CMK (cell line): ENCODE results near the gene AGRN.
"Not testable (repeated sequence)": the region's sequence is repeated elsewhere in the genome, so short reads cannot be mapped to it uniquely, and the experiment has no call there.

Experiments used
- DNase-seq: peaks from one replicate; pipeline ENCODE4 v3.0.0-alpha.2; 2010; ENCODE audit warnings: low read depth

Gene AGRN

DNA sequence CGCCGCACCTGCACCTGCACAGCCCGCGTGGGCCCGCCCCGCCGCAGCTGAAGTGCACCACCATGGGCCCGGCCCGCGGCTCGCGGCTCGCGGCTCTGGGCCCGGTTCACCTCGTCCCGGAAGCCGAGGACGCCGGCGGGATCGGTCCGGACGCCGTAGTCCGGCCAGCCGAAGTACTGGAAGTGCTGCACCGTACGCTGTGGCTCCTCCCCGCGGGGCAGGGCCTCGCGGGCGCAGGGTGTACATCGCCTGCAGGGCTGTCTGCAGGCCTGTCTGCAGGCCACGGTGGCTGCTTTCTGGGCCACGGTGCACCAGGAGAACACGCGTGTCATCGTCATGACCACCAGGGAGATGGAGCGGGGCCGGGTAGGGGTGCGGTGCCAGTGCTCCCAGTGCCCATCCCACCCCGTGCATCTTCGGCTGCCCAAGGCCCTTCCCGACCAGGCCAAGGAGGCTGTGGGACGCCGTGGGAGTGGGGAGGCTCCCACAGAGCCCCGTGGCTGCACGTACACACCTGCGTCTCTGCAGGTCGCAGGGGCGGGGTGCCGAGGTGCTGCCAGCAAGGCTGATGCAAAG, 47.5 kb downstream of the AGRN start:
- DNase-seq: no peak

DNA sequence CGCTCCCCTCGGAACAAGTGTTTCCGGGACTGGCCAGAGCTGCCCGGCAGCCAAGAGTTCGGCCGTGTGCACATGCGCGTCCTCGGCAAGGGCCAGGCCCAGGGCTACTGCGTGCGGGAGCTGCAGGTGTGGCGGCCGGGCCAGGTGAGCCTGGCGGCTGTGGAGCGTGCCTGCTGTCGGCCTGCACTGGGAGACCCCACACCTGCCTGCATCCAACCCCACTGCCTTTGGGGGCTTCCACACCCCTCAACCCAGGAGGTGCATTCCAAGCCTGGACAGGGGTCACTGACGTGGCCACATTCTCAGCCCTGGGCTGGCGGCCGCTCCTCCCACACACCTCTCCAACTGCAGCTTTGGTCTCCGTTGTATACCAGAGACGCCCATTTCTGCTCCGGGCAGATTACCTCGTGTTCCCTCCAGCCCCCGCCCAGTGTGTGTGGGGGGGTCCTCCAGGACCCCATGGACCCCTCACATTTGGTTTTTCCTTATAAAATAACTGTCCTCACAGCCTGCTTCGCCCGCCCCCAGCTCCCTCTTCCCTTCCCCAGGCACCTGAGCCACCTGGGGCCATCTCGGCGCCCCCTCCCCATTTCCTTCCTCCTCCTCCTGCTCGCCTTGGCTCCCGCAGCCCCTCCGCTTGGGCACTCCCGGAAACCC, 48.1 kb downstream of the AGRN start:
- DNase-seq: no peak

DNA sequence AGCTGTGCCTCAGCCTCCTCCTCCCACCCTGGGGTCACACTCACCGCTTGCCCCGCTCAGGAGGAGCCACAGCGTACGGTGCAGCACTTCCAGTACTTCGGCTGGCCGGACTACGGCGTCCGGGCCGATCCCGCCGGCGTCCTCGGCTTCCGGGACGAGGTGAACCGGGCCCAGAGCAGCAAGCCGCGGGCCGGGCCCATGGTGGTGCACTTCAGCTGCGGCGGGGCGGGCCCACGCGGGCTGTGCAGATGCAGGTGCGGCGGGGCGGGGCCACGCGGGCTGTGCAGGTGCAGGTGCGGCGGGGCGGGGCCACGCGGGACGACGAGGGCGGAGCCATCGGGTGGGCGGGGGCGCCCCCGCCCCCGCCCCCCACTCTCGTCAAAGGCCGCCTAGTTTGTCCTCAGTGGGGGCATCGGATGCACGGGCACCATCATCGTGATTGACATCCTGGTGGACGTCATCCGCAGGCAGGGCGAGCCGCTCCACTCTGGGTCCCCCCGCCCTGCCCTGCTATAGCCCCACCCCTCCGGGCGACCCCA, 48.7 kb downstream of the AGRN start:
- no peak for DNase-seq

DNA sequence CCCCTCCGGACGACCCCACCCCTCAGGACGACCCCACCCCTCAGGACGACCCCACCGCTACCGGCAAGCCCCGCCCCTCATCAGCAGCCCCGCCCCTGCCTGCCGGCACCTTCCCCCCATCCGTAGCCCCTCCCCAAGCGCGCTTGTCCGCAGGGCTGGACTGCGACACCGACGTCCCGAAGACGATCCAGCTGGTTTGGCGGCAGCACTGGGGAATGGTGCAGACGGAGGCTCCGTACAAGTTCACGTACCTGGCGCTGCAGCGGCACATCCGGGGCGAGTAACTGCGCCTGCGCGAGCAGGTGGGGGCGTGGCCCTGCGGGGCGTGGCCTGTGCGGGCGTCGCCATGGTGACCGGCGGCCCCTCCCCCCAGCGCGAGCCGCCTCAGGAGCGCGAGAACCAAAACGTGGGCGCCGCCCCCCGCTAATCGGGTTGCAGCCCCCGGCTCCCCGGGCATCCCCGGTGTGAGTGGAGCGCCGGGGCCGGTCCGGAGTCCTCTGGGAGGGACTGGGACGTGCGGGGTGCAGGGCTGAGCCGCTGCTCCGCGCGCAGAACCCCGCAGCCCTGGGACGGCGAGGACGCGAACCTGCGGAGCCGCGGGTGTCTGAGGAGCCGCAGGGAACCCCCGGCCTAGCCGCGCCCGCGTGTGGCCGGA, 49.3 kb downstream of the AGRN start:
- peak; percentile 66 for DNase-seq

DNA sequence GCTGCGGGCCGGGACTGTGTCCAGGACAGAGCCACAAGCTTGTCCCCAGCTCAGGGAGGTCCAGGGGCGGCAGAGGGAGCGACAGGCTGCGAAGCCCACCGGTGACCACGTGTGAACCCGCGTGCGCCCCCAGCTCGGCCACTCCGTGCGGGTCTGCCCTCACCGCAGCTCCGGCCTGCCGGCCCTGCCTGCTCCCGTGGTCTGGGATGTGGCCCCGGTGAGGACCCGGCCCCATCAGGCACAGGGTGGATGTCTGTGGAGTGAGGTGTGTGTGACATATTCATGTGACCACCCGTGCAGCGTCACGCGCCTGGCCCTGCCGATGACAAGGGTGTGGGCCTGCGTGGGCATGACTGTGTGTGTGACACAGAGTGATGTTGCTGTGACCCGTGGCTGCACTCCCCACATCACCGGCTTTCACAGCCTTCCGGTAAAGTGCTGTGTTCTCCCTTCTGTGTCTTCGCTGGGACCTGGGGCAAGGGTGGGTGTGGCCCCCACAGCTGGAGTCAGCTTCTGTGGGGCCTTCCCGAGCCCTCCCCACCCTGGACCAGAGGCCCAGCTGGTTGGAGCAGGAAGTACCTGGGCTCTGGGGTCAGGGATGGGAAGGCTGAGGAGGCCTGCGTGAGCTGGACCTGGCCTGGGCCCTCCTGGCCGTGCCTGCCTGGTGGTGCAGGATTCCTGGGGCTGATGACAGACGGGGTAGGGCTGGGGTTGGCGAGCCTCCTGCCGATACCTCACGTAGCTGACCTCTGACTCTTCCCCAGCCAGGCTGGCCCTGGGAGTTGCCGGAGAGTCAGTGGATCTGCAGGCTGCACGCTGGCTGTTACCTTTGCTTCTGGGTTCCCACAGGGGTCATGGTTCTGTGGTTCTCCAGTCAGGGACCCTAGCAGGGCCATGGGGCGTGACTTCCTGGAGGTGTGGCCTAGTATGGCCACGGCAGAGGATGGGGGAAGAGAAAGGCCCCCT, 50.1 kb downstream of the AGRN start:
- no peak for DNase-seq

DNA sequence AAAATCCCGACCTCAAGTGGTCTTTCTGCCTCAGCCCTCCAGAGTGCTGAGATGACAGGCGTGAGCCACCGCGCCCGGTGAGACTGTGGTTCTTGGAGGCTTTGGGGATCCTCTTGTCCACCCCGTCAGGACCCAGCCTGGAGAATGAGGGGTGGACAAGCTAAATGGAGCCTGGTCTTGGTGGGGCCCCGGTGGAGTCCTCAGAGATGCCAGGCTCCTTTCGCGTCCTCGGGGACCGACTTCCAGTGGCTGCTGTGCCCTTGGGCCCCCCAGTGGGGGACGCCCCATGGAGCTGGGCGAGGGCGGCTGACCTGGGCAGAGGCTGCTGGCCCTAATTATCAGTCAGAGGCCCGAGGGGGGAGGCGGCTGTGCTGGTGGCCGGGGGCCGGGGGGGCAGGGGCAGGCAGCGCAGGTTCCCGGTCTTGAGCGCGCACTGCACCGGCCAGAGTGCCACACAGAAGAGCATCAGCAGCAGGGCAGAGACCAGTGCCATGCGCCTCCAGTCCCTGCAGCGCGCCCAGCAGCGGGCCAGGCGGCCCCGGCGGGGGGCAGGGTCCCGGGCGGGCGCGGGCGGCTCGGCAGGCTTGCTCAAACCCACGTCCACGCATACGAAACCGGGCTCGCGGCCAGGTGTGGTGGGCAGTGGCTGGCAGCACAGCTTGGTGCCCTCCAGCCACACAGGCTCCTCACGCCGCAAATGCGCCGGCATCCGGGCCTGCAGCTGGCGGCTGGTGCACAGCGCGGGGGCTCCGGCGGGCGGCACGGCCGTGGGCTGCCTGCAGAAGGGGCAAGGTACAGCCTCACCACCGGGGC, 51.8 kb downstream of the AGRN start:
- no peak for DNase-seq

DNA sequence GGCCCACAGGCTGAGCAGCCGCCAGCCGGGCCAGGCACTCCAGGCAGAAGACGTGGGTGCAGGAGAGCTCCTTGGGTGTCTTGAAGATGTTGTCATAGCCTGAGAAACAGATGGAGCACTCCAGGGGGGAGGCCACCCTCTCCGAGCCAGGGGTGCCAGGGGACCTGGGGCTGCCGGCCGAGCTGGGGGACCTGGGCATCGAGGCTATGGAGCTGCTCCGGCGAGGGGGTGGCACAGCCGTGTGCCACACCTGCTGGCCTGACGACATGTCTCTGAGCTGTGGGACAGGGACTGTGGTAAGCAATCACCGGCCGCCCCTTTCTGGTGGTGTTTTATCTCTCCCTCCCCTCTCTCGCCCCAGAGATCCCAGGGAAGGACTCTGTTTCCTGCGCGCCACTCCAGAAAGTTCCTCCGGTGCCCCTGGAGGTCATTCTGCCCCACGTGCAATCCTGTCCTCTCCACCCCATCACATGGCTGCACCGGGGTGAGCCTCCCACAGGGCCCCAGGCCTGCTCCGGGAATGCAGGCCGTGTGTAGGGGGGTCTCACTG, 52.5 kb downstream of the AGRN start:
- no peak for DNase-seq

DNA sequence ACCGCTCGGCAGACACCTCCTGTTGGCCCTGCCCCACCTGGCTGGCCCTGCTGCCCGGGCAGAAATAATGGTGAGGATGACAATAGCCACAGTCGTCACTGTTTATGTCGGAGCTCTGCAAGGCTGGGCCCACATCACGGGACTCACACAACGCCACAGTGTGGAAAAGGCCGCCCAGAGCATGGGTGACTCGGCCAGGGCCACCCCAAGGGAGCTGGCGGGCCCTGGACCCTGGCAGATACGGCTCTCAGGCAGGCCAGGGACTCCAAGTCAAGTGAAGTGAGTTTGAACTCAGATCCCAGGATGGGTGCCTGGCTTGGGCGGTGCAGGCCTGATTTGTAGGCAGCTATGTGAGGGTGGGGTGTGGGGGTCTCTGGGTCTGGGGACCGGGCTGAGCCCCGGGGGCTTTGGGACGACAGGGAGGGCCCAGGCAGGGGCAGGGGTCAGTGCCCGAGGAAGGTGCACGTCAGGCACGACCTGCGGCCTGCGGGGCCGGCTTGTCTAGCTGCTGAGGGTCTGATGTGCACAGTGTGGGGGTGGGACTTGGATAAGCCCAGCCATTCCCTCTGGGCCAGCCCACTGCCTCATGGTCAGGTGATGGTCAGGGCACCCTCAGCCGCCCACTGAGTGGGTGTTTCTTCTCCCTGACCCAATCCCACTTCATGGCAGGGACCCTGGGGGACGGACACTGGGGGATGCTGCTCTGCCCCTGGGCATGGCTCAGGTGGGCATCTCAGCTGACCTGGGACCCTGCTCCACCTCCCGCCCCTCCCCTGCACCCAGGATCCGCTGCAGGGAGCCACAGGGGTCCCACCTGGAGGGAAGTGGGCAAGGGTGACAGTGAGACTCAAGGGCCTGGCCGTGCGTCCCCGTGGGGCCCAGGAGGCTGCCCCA, 53.2 kb downstream of the AGRN start:
- DNase-seq: no peak

DNA sequence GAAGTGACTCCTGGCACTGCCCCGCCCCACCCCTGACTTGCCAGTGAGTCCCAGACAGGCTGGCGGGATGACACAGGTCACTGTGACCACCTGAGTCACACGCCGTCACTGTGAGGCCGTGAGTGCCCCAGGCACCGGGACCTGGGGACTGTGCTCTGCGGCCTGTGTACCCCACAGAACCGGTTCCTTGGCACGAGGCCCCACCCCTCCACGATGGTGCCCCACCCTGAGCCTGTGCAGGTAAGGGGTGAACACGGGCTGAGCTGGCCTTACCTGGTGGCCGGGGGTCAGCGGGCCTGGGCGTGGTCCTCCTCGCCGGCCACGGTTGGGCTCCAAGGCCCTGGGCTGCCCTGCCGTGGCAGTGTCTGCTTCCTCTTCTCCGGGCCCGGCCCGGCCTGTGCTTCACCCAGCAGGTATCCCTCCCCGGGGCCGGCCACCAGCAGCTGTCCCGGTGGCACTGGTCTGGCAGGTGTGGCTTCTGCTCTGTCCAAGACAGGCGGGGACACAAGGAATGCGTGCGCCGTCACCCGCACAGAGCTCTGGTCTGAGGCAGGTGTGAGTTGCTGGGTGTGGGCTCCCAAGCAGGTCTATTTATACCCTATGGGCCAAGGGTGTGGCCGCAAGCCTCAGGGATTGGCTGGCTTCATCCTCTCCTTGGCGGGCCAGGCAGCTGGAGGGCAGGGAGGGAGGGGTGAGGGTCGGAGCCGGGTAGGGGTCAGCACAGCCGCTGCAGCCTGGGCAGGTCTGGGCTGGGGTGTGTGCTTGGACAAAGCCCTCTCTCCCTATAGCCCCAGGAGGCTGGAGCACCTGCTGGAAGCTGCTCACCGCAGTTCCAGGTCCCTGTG, 54.0 kb downstream of the AGRN start, which contains the start of gene RNF223:
Gene RNF223 (minus strand): TSS at position 564 of the 845 bp plus-strand sequence. CDS start 1,740 bp downstream, outside the sequence.
- DNase-seq: no peak

DNA sequence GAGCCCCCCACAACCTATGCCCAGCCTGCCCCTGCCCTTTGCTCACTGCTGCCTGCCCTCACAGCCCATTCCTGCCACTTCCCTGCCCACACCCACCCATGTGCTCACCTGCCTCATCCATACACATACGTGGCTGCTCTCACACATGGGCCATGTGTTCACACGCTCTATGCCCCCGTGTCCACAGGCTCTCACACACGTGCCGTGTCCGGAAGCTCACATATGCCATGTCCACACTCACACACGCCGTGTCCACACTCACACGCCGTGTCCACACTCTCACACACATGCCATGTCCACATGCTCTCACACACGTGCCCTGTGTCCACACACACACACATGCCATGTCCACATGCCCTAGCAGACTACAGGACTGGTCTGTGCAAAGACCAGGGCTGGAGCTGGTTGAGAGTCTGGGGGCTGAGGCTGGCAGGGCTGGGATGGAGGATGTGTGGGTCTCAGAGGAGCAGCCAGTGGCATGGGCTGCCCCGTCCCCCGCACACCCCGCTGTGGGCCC, 54.8 kb downstream of the AGRN start:
- DNase-seq: no peak

DNA sequence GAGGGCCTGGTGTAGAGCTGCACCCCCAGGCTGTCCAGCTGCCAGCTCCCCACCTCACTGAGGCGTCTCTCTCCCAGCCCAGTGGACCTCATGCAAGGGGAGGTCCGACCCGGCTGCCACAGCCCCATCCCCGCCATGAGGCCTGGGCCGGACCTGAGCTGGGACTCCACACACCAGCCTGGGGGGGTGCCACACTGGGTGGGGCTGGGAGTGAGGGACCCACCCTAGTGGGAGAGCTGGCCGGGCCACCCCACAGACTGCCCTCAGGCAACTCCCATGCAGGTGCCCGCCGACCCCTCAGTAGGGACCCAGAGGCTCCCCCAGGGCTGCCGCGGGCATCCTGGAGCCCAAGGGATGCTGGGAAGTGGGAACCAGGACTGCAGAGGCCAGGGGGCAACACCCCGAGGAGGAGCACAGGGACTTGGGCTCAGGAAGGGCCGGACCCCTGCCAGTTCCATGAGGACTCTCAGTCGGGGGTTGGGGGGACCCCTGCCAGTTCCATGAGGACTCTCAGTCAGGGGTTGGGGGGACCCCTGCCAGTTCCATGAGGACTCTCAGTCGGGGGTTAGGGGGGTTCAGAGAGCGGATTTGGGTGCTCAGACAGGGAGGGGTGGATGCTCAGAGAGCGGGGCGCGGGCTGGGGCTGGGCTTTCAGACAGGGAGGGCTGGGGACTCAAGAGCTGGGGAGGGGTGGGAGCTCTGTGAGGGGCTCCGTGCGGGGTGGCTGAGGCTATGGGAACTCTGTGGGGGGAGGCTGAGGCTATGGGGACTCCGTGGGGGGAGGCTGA, 55.4 kb downstream of the AGRN start:
- DNase-seq: no peak

DNA sequence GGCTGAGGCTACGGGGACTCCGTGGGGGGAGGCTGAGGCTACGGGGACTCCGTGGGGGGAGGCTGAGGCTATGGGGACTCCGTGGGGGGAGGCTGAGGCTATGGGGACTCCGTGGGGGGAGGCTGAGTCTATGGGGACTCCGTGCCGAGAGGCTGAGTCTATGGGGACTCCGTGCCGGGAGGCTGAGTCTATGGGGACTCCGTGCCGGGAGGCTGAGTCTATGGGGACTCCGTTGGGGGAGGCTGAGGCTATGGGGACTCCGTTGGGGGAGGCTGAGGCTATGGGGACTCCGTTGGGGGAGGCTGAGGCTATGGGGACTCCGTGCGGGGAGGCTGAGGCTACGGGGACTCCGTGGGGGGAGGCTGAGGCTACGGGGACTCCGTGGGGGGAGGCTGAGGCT, 57.5 kb downstream of the AGRN start:
- DNase-seq: not testable (repeated sequence)

DNA sequence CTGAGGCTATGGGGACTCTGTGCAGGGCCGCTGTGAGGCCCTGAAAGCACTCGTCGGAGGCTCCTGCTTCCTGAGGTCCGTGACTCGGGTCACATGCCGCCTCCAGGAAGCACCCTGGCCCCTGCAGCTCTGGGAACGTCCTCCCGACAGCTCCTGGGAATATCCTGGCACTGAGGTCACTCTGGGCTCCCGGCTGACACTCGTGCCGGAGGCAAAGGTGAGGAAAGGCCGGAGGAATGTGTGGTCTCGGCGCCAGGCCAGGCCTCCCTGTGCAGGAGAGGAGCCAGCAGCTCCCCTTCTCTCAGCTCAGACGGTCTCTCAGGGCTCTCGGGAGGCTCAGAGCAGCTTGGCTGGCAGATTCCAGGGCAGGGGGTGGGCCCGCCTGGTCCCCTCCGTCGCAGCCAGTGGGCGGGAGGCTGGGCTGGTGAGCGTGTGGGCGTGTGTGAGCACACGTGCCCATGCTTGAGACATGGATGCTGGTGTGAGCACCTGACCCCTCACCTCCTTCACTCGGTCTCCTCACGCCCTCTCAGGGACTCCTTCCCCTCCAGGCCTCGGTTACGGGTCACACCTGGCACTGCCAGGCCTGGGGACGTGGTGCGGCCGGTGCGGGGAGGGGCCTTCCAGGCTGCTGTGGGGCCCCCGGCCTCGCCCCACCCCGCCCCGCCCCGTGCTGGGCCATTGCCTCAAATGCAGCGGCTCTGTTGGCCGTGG, 59.6 kb downstream of the AGRN start:
- no peak for DNase-seq

DNA sequence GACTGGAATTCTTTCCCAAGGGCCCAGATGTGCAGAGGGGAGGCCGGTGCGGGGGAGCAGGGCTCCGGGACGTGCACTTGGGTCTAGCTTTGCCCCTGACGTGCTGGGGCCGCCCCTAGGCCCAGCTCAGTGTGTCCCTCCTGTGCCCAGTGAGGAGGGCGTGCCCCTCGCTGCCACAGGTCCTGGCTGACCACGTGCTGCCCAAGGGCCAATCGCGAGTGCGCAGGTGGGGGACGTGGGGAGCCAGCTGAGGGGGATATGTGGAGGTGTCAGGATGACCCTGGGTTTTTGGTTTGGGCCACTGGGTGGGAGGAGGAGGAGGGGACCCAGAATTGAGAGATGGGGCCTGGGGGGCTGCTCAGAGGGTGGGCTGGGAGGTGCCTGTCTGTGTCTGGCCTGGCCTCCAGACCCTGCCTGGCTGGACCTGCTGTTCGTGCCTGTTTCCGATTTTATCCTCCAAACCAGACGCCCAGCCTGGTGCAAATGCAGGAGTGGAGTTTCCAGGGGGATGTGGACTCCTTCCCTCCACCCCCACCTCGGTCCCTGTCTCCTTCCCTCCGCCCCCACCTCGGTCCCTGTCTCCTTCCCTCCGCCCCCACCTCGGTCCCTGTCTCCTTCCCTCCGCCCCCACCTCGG, 60.3 kb downstream of the AGRN start:
- DNase-seq: no peak

DNA sequence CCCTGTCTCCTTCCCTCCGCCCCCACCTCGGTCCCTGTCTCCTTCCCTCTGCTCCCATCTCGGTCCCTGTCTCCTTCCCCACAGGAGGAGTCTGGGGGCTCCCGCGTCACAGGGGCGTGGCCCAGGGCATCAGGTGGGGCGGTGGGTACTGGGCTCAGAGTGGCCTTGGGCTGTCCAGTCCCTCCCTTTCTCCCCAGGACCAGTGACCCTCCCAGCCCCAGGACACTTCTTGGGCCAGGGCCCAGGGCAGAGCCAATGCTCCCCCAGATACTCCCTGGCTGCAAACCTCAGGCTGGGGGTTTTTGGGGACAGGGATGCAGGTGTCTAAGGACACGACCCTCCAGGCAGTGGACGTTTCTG, 61.0 kb downstream of the AGRN start:
- DNase-seq: no peak

DNA sequence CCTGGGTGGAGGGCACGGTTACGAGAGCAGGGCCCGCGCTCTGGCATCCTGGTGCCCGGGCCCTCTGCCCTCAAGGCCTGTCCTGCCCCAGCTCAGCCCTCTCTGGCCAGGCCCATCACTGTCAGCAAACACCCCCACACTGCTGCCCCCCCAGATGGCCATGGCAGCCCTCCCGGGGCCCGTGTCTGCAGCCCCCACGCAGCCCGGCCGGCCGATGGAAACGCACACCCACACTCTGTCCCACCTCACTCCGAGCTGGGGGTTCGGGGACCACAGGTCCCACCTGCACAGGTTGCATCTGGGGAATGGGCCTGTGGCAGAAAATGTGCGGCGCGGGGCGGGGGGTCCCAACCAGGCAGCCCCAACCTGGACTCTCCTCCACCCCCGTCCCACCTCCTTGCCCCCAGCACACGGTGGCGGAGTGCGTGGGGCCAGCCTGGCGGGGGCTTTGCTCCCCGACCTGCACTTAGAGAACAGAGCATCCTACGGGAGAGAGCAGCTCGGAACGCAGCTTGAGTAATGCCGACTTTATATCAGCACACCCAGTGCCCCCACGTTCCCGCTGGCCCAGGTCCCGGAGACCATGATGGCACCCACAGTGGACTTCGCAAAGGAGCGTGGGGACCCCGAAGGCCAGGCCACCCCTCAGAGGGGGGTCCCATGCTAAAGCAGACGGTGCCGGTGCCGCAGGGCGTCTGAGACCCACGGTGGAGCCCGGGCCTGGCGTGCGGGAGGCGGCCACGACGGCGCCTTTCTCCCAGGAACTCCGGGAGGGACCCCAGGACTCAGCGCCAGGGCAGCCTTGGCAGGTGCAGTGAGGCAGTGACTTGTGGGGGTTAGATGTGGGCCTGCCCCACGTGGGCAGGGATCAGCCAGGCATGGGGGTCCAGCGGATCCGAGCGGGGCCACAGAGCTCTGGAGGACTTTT, 61.7 kb downstream of the AGRN start:
- no peak for DNase-seq
